ENCODE measurements around the gene MINDY3. TPM values are rescaled to one million over a fixed set of nuclear protein-coding genes. Genes with fewer than 3 reads are reported as not detected.

Gene MINDY3
- total RNA-seq, 6 experiments from 2014 or later = 25.2 to 31.4 (median 28.4) TPM

GRCh38 chr10:15805395-15806058 is 54.8 kb downstream of the MINDY3 start:
- Mint-ChIP-seq H3K27ac (no peak overlapping the region), H3K4me3 (no peak overlapping the region), H3K27me3 (ENCODE audit: insufficient read depth) (no peaks in the 10 kb centered on the region), H3K9me3 (peaks cover 5% of the 10 kb centered on the region; the same call in 1 of the 2 replicates), H3K4me1 (ENCODE audit: low read depth) (peaks cover 11% of the 10 kb centered on the region), H3K36me3 (ENCODE audit: low read depth) (peaks cover 25% of the 10 kb centered on the region)
- TF ChIP-seq, protein P1, sequence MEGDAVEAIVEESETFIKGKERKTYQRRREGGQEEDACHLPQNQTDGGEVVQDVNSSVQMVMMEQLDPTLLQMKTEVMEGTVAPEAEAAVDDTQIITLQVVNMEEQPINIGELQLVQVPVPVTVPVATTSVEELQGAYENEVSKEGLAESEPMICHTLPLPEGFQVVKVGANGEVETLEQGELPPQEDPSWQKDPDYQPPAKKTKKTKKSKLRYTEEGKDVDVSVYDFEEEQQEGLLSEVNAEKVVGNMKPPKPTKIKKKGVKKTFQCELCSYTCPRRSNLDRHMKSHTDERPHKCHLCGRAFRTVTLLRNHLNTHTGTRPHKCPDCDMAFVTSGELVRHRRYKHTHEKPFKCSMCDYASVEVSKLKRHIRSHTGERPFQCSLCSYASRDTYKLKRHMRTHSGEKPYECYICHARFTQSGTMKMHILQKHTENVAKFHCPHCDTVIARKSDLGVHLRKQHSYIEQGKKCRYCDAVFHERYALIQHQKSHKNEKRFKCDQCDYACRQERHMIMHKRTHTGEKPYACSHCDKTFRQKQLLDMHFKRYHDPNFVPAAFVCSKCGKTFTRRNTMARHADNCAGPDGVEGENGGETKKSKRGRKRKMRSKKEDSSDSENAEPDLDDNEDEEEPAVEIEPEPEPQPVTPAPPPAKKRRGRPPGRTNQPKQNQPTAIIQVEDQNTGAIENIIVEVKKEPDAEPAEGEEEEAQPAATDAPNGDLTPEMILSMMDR (IDR thresholded peaks at IDR 0.05) = no peak
- DNase-seq = no peak

DNA sequence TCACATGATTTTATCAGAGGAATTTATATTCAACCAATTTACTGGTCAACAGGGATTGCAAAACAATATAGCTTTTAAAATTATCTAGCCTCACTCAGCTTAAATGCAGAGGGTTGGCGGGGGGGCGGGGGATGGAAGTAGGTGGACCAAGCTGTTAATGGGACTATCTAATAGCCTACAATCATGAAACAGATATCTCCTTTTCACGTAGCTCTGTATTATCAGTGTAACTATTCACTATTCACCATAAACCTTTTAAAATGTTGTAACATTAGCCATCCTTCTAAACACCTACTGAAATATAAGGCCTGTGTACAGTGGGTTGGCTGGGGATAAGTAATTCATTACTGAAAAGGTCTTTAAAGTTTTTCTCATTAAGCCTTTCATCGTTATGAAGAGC is 56.2 kb downstream of the MINDY3 start:
- no peak overlapping the region for H3K4me3 Mint-ChIP-seq
- no peak overlapping the region for H3K27ac Mint-ChIP-seq
- H3K27me3 Mint-ChIP-seq (ENCODE audit: insufficient read depth) = peaks cover 1% of the 10 kb centered on the region; the same call in 1 of the 2 replicates
- peaks cover 29% of the 10 kb centered on the region for H3K36me3 Mint-ChIP-seq (ENCODE audit: low read depth)
- TF ChIP-seq, protein P1 (IDR thresholded peaks at IDR 0.05) = no peak
- DNase-seq = no peak
- H3K9me3 Mint-ChIP-seq = peaks cover 7% of the 10 kb centered on the region; the same call in 1 of the 2 replicates
- peaks cover 11% of the 10 kb centered on the region for H3K4me1 Mint-ChIP-seq (ENCODE audit: low read depth)

DNA sequence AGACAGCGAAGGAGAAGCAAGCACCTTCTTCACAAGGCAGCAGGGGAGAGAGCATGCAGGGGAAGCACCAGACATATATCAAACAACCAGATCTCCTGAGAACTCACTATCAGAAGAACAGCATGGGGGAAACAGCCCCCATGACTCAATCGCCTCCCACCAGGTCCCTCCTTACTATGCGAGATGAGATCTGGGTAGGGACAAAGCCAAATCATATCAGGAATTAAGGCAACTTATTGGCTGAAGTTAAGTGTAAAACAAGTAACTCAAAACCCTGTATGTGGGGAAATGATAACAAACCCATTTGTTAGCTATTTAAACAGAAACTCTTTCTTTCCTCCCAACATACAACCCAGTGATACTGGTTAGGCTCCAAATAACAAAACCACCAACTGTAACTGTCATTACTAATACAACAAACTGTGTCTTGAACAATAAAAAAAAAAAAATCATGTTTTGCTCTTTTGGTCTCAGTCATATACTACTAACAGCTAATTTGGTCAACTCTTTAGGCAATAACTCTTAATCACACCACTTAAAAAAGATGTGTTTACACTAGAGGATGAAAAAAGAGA is 57.8 kb downstream of the MINDY3 start:
- H3K9me3 Mint-ChIP-seq = peaks cover 7% of the 10 kb centered on the region; the same call in 1 of the 2 replicates
- TF ChIP-seq, protein P1 (IDR thresholded peaks at IDR 0.05) = no peak
- H3K4me3 Mint-ChIP-seq = no peak overlapping the region
- H3K36me3 Mint-ChIP-seq (ENCODE audit: low read depth) = peaks cover 29% of the 10 kb centered on the region
- H3K27ac Mint-ChIP-seq = no peak overlapping the region
- H3K27me3 Mint-ChIP-seq (ENCODE audit: insufficient read depth) = peaks cover 1% of the 10 kb centered on the region; the same call in 1 of the 2 replicates
- DNase-seq = no peak
- peaks cover 11% of the 10 kb centered on the region for H3K4me1 Mint-ChIP-seq (ENCODE audit: low read depth)

GRCh38 chr10:15801641-15802040 is 58.7 kb downstream of the MINDY3 start:
- peaks cover 25% of the 10 kb centered on the region for H3K36me3 Mint-ChIP-seq (ENCODE audit: low read depth)
- TF ChIP-seq, protein P1 (IDR thresholded peaks at IDR 0.05) = no peak
- no peak overlapping the region for H3K4me3 Mint-ChIP-seq
- H3K27me3 Mint-ChIP-seq (ENCODE audit: insufficient read depth) = peaks cover 1% of the 10 kb centered on the region; the same call in 1 of the 2 replicates
- H3K9me3 Mint-ChIP-seq = peaks cover 7% of the 10 kb centered on the region; the same call in 1 of the 2 replicates
- H3K4me1 Mint-ChIP-seq (ENCODE audit: low read depth) = peaks cover 11% of the 10 kb centered on the region
- no peak for DNase-seq
- H3K27ac Mint-ChIP-seq = no peak overlapping the region

GRCh38 chr10:15801147-15801546 is 59.2 kb downstream of the MINDY3 start:
- Mint-ChIP-seq H3K4me1 (ENCODE audit: low read depth) (peaks cover 12% of the 10 kb centered on the region), H3K36me3 (ENCODE audit: low read depth) (peaks cover 25% of the 10 kb centered on the region), H3K27me3 (ENCODE audit: insufficient read depth) (peaks cover 1% of the 10 kb centered on the region; the same call in 1 of the 2 replicates), H3K4me3 (no peak overlapping the region), H3K9me3 (peaks cover 7% of the 10 kb centered on the region; the same call in 1 of the 2 replicates), H3K27ac (no peak overlapping the region)
- TF ChIP-seq, protein P1 (IDR thresholded peaks at IDR 0.05) = no peak
- DNase-seq = no peak
